ENCODE measurements around the gene FGF16. TPM values are rescaled to one million over a fixed set of nuclear protein-coding genes. Genes with fewer than 3 reads are reported as not detected.

FGF16 gene
- total and polyA plus RNA-seq, 10 of the 15 experiments (the other 5 are each of a cell fraction or from before 2014, with no cell fraction given): not detected

DNA sequence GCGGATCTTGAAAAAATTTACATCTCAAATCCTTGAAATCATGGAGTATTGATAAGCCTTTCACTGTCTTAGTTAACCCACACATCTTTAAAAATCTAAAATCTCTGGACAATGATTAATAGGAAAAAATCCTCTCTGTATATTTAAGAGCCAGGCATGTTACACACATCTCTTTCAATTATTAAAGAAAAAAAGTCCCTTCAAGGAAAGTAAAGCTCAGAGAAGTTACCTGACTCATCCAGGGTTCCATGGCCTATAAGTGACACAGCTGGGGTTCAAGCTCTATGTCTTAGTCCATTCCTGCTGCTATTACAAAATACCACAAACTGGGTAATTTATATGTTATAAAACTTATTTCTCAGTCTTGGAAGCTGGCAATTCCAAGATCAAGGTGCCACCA lies 14.2 kb upstream of the FGF16 start (continued):
- TF ChIP-seq, protein P1, sequence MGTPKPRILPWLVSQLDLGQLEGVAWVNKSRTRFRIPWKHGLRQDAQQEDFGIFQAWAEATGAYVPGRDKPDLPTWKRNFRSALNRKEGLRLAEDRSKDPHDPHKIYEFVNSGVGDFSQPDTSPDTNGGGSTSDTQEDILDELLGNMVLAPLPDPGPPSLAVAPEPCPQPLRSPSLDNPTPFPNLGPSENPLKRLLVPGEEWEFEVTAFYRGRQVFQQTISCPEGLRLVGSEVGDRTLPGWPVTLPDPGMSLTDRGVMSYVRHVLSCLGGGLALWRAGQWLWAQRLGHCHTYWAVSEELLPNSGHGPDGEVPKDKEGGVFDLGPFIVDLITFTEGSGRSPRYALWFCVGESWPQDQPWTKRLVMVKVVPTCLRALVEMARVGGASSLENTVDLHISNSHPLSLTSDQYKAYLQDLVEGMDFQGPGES (IDR thresholded peaks at IDR 0.05): no peak
- TF ChIP-seq SMAD5 (IDR thresholded peaks at IDR 0.05; ENCODE audit: low read depth): no peak
- no peak for TF ChIP-seq SIX5 (IDR thresholded peaks at IDR 0.05; ENCODE audit: low read depth, low read length, severe bottlenecking)
- no peak for TF ChIP-seq ZNF274 (IDR thresholded peaks at IDR 0.05; ENCODE audit: insufficient read depth, insufficient read length)
- no peak for TF ChIP-seq GATAD2B (conservative IDR thresholded peaks at IDR 0.05; ENCODE audit: low read depth)
- TF ChIP-seq KDM1A (IDR thresholded peaks at IDR 0.05; ENCODE audit: borderline replicate concordance): no peak
- TF ChIP-seq, protein P2, sequence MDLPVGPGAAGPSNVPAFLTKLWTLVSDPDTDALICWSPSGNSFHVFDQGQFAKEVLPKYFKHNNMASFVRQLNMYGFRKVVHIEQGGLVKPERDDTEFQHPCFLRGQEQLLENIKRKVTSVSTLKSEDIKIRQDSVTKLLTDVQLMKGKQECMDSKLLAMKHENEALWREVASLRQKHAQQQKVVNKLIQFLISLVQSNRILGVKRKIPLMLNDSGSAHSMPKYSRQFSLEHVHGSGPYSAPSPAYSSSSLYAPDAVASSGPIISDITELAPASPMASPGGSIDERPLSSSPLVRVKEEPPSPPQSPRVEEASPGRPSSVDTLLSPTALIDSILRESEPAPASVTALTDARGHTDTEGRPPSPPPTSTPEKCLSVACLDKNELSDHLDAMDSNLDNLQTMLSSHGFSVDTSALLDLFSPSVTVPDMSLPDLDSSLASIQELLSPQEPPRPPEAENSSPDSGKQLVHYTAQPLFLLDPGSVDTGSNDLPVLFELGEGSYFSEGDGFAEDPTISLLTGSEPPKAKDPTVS (IDR thresholded peaks at IDR 0.05; ENCODE audit: low read depth, low read length): no peak

DNA sequence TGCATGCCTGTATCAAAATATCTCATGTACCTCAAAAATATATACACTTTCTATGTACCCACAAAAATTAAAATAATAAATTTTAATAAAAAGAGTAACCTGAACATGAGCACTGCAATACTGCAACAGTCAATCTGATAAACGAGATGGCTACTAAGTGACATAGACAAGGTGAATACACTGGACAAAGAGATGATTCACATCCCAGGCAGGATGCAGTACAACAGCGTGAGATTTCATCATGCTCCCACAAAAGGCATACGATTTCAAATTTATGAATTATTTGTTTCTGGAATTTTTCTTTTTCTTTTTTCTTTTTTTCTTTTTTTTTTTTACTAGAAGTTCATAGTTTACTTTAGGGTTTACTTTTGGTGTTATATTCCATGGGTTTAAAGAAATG lies 12.2 kb upstream of the FGF16 start:
- H3K36me3 ChIP-seq (ENCODE audit: control insufficient read depth in 2 of 2, insufficient read depth in 2 of 2, low read length in 1 of 2): no peaks in the 10 kb centered on the region
- no peak for TF ChIP-seq ZBED1 (IDR thresholded peaks at IDR 0.05; ENCODE audit: borderline replicate concordance)
- no peak for TF ChIP-seq BACH1 (IDR thresholded peaks at IDR 0.05; ENCODE audit: borderline replicate concordance)
- TF ChIP-seq SMAD5 (IDR thresholded peaks at IDR 0.05; ENCODE audit: low read depth): no peak
- DNase-seq (ENCODE audit: low read depth, low spot score) (no peak), FAIRE-seq (no peak), ATAC-seq (no peak)
- ChIA-PET CTCF (no interaction called here), SMC1A (ENCODE audit: uncharacterized antibody, unreplicated experiment) (no interaction called here), POLR2A (no interaction called here), RAD21 (ENCODE audit: unreplicated experiment) (no interaction called here)
- H3K9me3 ChIP-seq (replicated peaks; ENCODE audit: control insufficient read depth, insufficient read depth, low read length): no peaks in the 10 kb centered on the region
- no peaks in the 10 kb centered on the region for H3K79me2 ChIP-seq (ENCODE audit: control insufficient read depth, insufficient read depth, low read length)
- WGBS (ENCODE audit: insufficient coverage, insufficient replicate concordance, low lambda C conversion rate, missing lambda C conversion rate): 46% methylated on average over 3 of the region's 3 CpGs
- no peak overlapping the region for H3K4me3 ChIP-seq
- H2AFZ ChIP-seq (ENCODE audit: control insufficient read depth, low read depth, low read length): no peak overlapping the region
- no peaks in the 10 kb centered on the region for H3K4me1 ChIP-seq (ENCODE audit: control insufficient read depth, insufficient read depth, low read length)
- no peak overlapping the region for H3K27ac ChIP-seq (ENCODE audit: control insufficient read depth, insufficient read depth)
- no peaks in the 10 kb centered on the region for H4K20me1 ChIP-seq (ENCODE audit: control insufficient read depth, insufficient read depth)
- H3K9ac ChIP-seq (ENCODE audit: control insufficient read depth, insufficient read depth, low read length): no peak overlapping the region
- intact Hi-C loops (cut with micrococcal nuclease; ENCODE audit: unreplicated experiment): no loop called here
- in situ Hi-C loops (cut with MboI): no loop called here
- no TSS peak for BruUV-seq (replicated peaks)
- no peaks in the 10 kb centered on the region for H3K27me3 ChIP-seq (replicated peaks in 1 of 2; ENCODE audit: control insufficient read depth in 2 of 2, insufficient read depth in 2 of 2, low read length in 1 of 2)
- H3K4me2 ChIP-seq (ENCODE audit: control insufficient read depth, insufficient read depth): no peak overlapping the region
